GM21447 (cell line): ENCODE results near the gene DCC.
"Not testable (repeated sequence)": the region's sequence is repeated elsewhere in the genome, so short reads cannot be mapped to it uniquely, and the experiment has no call there.

ENCODE experiments used
- ATAC-seq: cut with Tn5 transposase; IDR thresholded peaks from one replicate; pipeline ENCODE4 v1.9.1; 2021; ENCODE audit not compliant: unreplicated experiment

DCC gene

GRCh38 chr18:52345428-52345827 is 5.4 kb downstream of the DCC start:
- ATAC-seq = no peak

- peak; percentile 57 for ATAC-seq
These were observed 8.2 kb downstream of the DCC start for GRCh38 chr18:52348209-52348608.

- no peak for ATAC-seq
These were observed 9.5 kb downstream of the DCC start for GRCh38 chr18:52349498-52349897.

- no peak for ATAC-seq
These were observed 12.9 kb downstream of the DCC start for GRCh38 chr18:52352920-52353319.

- ATAC-seq = no peak
These were observed 13.6 kb downstream of the DCC start for GRCh38 chr18:52353589-52353988.

GRCh38 chr18:52363861-52364260 is 23.9 kb downstream of the DCC start:
- no peak for ATAC-seq

GRCh38 chr18:52366851-52367250 is 26.9 kb downstream of the DCC start:
- not testable (repeated sequence) for ATAC-seq

- no peak for ATAC-seq
These were observed 28.2 kb downstream of the DCC start for GRCh38 chr18:52367953-52368742.

- no peak for ATAC-seq
These were observed 30.8 kb downstream of the DCC start for GRCh38 chr18:52370841-52371240.

- ATAC-seq = no peak
These were observed 36.1 kb downstream of the DCC start for GRCh38 chr18:52376104-52376503.

GRCh38 chr18:52377094-52377493 is 37.1 kb downstream of the DCC start:
- no peak for ATAC-seq

GRCh38 chr18:52386306-52386705 is 46.3 kb downstream of the DCC start:
- no peak for ATAC-seq

- no peak for ATAC-seq
These were observed 47.2 kb downstream of the DCC start for GRCh38 chr18:52387175-52387574.

- no peak for ATAC-seq
These were observed 52.0 kb downstream of the DCC start for GRCh38 chr18:52391810-52392559.

- ATAC-seq = peak; percentile 48
These were observed 54.6 kb downstream of the DCC start for GRCh38 chr18:52394602-52395001.

GRCh38 chr18:52395146-52395852 is 55.3 kb downstream of the DCC start:
- ATAC-seq = peak; percentile 61

GRCh38 chr18:52401236-52401635 is 61.2 kb downstream of the DCC start:
- no peak for ATAC-seq

GRCh38 chr18:52402814-52403213 is 62.8 kb downstream of the DCC start:
- no peak for ATAC-seq

- no peak for ATAC-seq
These were observed 63.5 kb downstream of the DCC start for GRCh38 chr18:52403291-52404021.

- no peak for ATAC-seq
These were observed 68.9 kb downstream of the DCC start for GRCh38 chr18:52408800-52409302.

- ATAC-seq = peak; percentile 94
These were observed 69.7 kb downstream of the DCC start for GRCh38 chr18:52409727-52410126.
